Measurements from ENCODE around the gene PTPRCAP. TPM values are rescaled to one million over a fixed set of nuclear protein-coding genes. Genes with fewer than 3 reads are reported as not detected.
"Not testable (repeated sequence)": the region's sequence is repeated elsewhere in the genome, so short reads cannot be mapped to it uniquely, and the experiment has no call there.

The PTPRCAP gene
- total RNA-seq, 1 experiment from 2014 or later, result 3.0 TPM

DNA sequence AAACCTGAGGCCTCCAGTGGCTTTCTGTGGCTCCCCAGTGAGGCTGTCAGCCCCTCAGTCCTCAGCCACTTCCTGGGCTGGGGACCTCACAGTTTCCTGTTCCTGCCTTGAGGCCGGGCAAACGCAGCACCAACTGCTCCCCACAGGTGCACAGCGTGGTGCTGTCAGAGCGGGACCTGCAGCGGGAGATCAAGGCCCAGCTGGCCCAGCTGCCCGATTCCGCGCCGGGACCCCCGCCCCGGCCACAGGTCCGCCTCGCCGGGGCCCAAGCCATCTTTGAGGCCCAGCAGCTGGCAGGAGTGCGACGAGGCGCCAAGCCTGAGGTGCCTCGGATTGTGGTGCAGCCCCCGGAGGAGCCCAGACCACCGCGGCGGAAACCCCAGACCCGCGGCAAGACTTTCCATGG is 28.2 kb downstream of the PTPRCAP start:
- DNase-seq (ENCODE audit: low read depth), result no peak

DNA sequence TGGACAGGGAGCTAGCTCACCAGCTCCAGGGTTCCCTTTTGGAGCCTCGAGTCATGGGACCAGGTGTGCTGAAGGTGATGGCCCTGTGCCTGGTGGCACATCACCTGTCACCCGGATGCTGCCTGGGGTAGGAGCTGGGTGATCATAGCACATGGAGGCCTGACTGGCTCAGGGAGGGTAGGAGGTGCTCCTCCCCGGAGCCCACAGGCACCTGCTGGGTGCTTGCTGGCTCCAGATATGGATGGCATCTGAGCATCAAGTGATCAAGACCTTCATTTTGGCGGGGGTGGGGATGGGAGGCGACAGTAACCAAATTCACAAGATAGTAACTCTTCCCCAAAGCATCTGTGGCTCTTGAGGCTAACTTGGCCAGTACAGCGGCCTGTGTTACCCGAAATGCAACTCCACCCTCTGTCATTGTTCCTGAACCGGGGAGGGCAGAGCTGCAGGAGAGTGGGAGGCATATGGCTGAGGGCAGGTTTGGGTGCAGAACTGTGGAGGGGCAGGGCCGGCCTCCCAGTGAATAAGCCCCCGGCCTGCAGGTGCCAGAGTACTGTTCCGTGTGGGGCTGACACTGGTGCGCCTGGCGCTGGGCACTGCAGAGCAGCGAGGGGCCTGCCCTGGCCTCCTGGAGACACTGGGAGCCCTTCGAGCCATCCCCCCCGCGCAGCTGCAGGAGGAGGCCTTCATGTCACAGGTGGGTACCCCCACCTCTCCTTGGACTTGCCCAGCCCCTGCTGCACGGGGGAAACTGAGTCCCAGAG is 28.9 kb downstream of the PTPRCAP start:
- DNase-seq (ENCODE audit: low read depth), result no peak

DNA sequence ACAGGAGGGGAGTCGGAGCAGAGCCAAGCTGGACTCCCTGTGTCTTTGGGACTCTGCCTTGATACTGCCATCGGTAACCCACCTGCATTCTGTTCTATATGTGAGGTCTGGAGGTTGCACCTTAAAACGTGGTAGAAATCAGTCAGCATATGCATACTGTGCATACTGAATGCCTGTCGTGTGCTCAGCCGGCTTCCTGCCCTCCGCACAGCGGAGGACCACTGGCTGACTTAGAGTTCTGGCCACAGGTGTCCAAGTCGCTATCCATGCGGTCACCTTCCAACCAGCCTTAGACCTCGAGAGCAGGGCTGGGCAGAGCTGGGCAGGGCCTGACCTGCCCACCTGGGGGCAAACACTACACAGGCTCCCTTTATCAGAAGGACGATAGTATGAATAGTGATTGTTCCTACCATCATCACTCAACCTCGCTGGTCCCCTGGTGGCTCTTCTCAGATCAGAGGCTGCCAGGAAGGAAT is 29.8 kb downstream of the PTPRCAP start:
- no peak for DNase-seq (ENCODE audit: low read depth)

DNA sequence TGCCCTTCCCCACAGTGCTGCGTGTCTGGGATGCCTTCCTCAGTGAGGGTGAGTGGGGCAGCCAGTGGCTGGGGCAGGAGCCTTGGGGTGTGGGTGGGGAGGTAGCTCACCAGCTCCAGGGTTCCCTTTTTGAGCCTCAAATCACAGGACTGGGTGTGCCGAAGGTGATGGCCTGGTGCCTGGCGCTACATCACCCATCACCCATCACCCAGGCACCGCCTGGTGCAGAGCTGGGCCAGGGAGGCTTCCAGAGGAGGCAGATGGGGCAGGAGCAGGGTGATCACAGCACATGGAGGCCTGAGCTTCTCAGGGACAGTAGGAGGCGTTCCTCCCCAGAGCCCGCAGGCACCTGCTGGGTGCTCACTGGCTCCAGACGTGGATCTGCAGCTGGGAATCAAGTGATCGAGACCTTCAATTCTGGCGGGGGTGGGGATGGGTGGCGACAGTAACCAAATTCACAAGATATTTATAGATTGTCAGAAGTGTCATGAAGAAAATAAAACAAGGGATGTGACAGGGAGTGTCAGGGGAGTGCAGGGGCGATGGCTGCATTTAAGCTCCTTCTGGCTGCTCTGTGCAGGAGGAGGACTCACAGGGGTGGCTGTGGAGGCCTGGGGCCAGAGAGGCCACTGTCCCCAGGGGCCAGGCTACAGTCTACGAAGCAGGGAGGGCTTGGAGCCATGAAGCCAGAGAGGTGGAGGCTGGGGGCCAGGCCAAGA is 30.4 kb downstream of the PTPRCAP start:
- no peak for DNase-seq (ENCODE audit: low read depth)

DNA sequence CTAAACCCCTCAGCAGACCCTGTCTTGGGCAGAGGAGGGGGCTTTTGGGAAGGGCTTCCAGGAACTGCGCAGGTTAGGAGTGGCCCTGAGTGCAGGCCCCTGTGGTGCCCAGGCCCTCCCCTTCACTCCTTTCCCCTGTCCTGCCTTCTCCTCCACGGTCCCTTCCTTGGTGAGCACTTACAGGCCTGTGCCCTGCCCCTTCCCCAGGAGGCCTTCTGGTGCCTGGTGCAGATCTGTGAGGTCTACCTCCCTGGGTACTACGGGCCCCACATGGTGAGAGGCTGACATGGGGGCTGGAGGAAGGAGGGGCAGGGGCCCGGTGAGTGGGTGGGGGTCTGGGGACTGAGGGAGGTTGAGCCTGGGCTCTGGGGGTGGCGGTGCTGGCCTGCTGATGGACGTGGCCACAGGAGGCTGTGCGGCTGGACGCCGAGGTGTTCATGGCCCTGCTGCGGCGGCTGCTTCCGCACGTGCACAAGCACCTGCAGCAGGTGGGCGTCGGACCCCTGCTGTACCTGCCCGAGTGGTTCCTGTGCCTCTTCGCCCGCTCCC is 31.0 kb downstream of the PTPRCAP start:
- no peak for DNase-seq (ENCODE audit: low read depth)

DNA sequence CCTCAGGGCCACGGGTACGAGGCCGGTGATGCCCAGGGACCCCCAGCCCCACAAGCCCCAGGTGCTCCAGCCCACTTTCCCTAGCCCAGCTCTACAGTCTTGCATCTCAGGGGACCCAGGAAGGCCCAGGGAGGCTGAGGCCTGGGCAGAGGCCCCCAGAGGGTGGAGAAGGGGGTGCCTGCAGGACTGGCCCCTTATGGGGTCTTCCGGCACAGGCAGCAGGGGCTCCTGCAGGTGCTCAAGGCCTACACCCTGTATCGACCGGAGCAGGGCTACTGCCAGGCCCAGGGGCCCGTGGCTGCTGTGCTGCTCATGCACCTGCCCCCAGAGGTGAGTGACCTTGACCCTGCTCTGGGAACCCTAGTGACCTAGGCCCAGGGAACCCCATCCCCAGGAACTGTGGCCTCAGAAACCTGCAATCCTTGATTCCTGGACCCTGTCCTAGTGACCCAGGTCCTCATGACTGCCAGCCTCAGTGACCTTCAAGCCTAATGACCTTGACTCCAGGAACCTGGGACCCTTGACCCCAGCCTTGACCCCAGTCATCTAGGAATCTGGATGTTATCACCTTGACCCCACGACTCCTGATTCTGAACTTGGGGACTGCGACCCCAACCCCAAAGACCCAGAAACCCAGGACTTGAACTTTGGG is 31.7 kb downstream of the PTPRCAP start:
- DNase-seq (ENCODE audit: low read depth), result no peak

DNA sequence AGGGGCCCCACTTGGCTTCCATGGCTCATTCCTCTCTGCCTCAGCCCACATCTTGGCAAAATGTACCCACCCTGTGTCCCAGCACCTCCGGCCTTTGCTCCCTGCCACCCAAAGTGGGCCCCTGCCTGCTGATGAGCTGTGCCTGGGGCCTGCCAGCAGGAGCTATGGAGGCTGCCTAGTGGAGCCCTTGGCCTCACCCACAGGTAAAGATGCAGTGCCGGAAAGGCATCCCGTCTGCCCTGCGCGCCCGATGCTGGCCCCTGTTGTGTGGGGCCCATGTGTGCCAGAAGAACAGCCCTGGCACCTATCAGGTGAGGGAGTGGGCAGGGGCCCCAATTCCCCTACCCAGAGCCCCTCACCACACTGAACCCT is 32.3 kb downstream of the PTPRCAP start:
- DNase-seq (ENCODE audit: low read depth), result no peak

DNA sequence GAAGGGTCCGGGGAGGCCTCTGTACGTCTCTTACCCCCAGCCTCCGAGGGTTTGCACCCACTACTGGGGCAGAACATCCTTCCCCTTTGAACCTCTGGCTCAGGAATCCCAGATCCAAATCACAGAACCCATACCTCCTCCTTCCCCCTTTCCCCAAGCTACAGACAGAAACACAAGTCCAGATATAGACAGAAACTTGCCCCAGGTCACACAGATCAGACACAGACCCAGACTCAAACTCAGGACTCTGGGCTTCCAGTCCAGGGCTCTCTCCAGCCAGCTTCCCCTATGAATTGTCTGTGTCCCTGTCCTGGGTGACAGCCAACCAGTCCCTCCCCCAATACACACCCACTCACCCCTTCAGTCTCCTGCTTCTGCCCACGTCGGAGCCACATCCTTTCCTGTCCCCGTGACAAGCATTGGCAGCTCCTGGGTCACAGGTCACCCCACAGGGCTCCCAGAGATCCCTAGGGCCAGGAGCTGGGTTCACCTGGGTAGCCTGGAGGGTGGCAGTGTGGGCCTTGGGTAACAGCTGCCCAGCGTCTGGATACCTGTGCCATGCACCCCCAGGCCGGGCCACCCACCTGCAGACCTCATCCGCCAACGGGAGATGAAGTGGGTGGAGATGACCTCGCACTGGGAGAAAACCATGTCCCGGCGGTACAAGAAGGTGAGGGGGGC is 32.8 kb downstream of the PTPRCAP start:
- no peak for DNase-seq (ENCODE audit: low read depth)

DNA sequence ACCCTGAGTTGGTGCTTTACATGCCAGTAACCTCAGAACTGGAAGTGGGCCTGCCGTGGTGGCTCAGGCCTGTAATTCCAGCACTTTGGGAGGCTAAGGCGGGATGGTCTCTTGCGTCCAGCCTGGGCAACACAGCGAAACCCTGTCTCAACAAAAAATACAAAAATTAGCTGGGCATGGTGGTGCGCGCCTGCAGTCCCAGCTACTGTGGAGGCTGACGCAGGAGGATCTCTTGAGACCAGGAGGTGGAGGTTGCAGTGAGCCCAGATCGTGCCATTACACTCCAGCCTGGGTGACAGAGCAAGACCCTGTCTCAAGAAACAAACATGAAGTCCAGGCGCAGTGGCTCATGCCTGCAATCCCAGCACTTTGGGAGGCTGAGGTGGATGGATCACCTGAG is 34.4 kb downstream of the PTPRCAP start:
- DNase-seq (ENCODE audit: low read depth), result not testable (repeated sequence)

DNA sequence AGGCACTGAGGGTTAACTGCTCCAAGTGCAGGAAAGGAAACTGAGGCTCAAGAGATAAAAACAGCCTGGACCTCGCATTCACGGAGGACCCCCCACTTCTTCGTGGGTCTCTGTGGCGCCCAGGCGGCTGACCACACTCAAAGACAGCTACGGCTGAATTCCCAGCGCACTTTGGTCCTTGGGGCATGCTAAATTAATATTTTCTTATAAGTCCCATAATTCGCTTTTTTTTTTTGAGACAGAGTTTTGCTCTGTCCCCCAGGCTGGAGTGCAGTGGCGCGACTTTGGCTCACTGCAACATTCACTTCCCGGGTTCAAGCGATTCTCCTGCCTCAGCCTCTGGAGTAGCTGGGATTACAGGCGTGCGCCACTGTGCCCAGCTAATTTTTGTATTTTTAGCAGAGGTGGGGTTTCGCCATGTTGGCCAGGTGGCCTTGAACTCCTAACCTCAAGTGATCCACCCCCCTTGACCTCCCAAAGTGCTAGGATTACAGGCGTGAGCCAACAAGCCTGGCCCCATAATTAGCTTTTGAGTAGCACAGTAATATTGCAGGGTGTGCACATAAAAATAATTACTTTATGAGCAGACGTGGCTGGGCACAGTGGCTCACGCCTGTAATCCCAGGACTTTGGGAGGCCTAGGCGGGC is 35.2 kb downstream of the PTPRCAP start:
- DNase-seq (ENCODE audit: low read depth), result not testable (repeated sequence)

DNA sequence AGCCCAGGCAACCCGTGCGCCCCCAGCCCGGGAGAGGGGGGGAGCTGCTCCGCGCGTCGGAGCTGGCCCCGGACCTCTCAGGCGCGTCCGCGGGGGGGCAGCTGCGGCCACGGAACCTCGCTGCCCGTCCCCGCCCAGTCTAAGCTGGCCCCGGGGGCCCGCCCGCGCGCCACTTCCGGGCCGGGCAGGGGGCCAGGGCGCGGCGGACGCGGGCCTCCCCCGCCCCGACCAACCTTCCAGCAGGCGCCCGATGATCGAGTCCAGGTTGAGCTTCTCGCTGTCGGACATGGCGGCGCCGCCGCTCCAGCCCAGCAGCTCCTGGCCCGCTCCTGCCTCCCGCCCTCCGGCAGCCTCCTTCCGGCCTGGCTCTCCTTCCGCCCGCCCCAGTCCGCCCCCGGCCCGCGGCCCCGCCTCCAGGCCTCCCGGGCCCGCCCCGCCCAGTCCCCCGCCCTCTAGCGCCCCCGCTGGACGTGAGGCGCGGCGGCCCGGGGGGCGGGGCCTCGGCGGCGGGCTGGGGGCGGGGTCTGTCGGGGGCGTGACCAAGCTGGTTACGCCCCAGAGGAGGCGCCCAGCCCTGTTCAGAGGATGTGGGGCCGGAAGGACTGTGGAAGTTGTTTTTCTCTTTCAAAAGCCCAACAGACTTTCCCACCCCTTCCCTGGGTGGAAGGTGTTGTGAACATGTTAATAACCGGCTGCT is 35.8 kb downstream of the PTPRCAP start, which contains the start of gene PPP1CA:
PPP1CA (minus strand) TSS at position 364 of the 697 bp plus-strand sequence; CDS start at position 288, 76 bp downstream.
- peak; percentile 94 for DNase-seq (ENCODE audit: low read depth)

DNA sequence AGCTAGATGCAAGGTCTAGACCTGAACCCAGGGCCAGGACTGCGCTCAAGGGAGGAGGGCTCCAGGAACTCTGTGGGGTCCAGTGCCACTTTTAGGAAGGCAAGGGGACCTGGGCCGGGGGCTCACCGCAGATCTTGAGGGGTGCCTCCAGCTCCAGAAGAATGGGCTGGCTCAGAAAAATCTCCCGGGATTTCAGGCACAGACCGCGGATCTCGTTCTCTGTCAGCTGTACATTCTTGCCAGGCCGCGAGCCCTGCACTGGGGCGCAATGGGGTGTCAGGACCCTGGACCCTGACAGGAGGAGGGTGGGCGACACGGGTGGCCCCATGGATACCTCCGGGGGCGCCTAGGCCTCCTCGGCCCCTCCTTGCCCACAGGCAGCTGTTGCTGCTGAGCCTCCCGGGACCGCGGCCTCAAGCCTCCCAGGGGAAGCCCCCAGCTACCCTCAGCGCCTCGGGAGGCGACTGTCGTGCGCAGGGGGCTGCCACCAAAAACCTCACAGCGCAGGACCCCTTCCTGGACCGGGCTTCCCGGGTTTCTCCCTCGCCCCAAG is 36.5 kb downstream of the PTPRCAP start:
- no peak for DNase-seq (ENCODE audit: low read depth)

DNA sequence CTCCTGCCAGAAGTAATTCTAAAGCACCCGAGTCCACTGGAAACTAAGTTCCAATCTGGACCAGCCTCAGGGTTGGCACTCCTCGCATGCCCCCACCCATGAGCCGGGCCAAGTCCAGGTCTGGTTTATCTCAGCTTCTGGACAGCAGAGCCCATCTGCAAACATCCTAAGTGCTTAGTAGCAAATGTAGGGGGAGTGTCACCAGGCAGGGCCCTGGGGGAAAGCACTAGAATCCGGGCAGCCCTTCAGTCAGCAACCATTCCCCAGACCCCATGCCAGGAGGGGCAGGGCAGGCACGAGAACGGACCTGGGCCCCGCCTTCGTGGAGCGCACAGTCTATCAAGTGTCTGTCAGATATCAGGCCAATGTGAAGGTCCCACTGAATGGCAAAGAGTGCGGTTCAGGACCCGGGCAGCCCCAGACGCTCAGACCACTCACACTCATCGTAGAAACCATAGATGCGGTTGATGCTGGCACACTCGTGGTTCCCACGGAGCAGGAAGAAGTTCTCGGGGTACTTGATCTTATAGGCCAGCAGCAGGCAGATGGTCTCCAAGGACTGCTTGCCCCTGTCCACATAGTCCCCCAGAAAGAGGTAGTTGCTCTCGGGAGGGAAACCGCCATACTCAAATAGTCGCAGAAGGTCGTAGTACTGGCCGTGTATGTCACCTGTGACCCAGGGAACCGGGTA is 37.1 kb downstream of the PTPRCAP start:
- DNase-seq (ENCODE audit: low read depth), result no peak

DNA sequence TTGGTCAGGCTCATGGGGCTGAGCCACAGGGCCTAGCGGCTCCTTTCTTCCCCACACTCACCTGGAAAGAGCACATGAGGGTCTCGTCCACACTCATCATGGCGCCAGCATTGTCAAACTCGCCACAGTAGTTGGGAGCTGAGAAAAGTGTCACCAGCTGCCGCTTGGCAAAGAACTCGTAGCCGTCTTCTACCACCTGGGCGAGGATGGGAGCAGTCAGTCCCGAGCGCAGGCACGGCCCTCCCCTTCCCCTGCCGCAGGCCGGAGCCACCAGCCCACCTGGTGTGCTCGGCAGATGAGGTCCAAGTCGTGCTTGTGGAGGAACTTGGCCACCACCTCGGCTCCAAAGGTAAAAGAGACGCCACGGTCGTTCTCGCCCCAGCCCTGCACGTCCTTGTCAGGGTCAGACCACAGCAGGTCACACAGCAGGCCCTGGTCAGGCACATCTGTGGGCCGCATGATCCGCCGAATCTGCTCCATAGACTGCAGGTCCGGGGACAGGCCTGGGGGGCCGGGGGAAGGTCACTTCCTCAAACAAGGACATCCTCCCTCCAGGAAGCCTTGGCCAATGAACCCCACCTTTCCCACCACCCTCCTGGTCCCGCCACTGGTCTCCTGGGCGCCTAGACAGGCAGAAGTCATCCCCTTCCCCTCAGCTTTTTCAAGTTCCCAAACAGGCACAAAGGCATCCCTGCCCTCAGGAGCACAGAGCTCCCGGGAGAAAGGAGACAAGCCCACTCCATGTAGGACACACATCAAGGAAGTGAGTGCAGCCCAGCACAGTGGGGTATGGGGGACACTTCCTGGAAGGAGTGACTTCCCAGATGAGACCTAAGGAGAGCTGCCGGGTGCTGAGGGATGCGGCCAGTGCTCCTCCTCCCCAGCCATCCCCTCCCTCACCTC is 38.6 kb downstream of the PTPRCAP start:
- DNase-seq (ENCODE audit: low read depth), result no peak

DNA sequence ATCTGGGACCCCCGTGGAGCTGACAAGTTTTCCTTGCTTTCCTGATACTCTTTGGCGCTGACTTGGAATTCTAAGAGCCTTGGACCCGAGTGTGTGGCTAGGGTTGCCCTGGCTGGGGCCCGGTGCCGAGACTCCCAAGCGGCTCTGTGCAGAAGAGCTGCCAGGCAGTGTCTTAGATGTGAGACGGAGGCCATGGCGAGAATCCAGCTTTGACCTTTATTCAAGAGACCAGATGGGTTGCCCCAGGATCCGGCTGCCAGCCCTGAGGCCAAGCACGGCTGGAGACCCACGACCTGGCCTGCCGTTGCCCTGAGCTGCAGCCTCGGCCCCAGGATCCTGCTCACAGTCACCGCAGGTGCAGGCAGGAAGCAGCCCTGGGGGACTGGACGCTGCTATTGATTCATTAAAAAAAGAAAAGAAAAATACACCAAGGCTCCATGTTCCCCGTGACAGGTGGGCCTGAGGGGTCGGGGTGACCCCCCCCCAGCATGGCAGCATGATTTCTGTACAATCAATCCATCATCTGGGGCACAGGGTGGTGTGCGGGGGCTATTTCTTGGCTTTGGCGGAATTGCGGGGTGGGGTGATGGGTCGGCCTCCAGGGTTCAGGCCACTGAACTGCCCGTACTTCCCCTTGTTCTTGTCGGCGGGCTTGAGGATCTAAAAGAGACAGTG is 39.4 kb downstream of the PTPRCAP start:
- no peak for DNase-seq (ENCODE audit: low read depth)

DNA sequence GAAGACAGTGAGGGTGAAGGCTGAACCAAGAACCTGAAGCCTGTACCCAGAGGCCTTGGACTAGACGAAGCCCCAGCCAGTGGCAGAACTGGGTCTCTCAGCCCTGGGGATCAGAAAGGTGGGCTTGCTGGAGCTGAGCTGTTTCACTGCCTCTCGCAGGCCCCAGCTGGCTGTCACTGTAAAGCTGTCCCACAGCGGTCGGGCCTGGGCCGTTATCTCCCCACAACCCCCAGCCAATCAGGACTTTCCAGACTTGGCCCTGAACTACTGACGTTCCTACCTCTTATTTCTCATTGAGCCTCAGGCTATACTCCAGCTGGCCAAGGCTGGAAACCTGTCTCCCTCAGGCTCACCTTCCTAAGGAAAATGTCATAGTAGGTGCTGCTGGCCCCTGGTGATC is 39.9 kb downstream of the PTPRCAP start:
- DNase-seq (ENCODE audit: low read depth), result no peak

DNA sequence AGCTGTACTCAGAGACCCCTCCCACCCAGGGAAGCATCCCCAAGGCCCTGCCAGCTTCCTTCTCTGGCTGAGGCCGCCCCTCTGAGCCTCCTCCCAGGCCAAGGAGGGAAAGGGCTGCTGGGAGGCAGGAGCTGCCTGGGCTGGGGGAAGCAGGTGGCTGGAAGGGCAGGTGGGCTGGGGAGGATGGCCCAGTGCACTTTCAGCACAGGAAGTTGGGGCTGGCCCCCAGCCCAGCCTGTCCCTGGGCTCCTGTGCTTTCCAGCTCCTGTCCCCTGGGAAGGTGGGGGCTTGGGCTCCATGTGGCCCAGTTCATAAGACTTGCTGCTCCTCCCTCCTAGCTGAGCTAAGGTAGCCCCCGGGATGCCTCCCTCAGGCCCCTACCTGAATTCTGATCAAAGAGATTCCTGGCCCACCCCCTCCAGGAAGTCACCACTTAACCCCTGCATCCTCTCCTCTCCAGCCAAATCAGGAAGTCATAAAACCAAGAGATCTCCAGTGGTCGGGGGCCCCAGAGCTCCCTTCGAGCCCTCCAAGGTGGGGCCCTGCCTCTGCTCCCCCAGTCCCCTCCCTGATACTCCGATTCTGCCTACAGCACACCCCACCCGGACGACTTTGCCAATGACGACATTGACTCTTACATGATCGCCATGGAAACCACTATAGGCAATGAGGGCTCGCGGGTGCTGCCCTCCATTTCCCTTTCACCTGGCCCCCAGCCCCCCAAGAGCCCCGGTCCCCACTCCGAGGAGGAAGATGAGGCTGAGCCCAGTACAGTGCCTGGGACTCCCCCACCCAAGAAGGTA is 40.7 kb downstream of the PTPRCAP start:
- DNase-seq (ENCODE audit: low read depth), result no peak

Data from Daoy (cell line).